Measurements from ENCODE around the gene NOS1AP. TPM values are rescaled to one million over a fixed set of nuclear protein-coding genes. Genes with fewer than 3 reads are reported as not detected.

The NOS1AP gene
- total RNA-seq (2014; rRNA removed) (1.6 and 2.6 TPM in 2 replicates), Bru-seq, nascent RNA (percentile 56 among the genes with signal in this experiment), BruChase-seq, experiment 1, labeled RNA remaining after a 6-hour chase (percentile 45 among the genes with signal in this experiment), BruChase-seq, experiment 2, labeled RNA remaining after a 2-hour chase (percentile 57 among the genes with signal in this experiment)
- long read RNA-seq, full-length matches to known transcripts: 2 of 7 reads
- long read RNA-seq, partial matches to known transcripts: 2 of 7 reads
- long read RNA-seq, other reads (novel, unspliced or antisense): 3 of 7 reads

GRCh38 chr1:162069334-162070093 lies at the start of gene NOS1AP:
Gene NOS1AP, plus strand, starts transcription at chr1:162069691. Its CDS starts 487 bp downstream, at chr1:162070178.
- H3K4me2 ChIP-seq (ENCODE audit: low read length): peak within 1 kb of the TSS; percentile 98
- H3K27me3 ChIP-seq (ENCODE audit: low read length): no peaks in the 10 kb centered on the region
- intact Hi-C loops (cut with micrococcal nuclease): loop anchor here (2.0 kb wide), 2 partner anchors 67 to 109 kb away; no protein-coding TSS in a partner anchor
- no peak within 1 kb of the TSS for H3K27ac ChIP-seq (ENCODE audit: low read length)
- ChIA-PET POLR2A (ENCODE audit: unreplicated experiment) (no interaction called here), CTCF (interaction anchor here (0.6 kb wide), 1 partner anchor 144 kb away, joined by 4 read pairs; no protein-coding TSS in a partner anchor)
- no peaks in the 10 kb centered on the region for H3K9me3 ChIP-seq (ENCODE audit: low read length)
- H2AFZ ChIP-seq (ENCODE audit: low read length): peak within 1 kb of the TSS; percentile 98
- ATAC-seq: peak; percentile 94
- TF ChIP-seq EZH2 (IDR thresholded peaks at IDR 0.05; ENCODE audit: low read length, unreplicated experiment): no peak
- peaks cover 19% of the 10 kb centered on the region for H3K4me1 ChIP-seq (ENCODE audit: insufficient read depth, low read length)
- H3K9ac ChIP-seq (ENCODE audit: low read length): peak within 1 kb of the TSS; percentile 62
- no peaks in the 10 kb centered on the region for H3F3A ChIP-seq (ENCODE audit: low read length, unreplicated experiment)
- no TSS peak for BruUV-seq (replicated peaks)
- H3K4me3 ChIP-seq (ENCODE audit: low read length): peak within 1 kb of the TSS; percentile 86
- peak; percentile 88 for DNase-seq
- H4K20me1 ChIP-seq (ENCODE audit: low read length): no peaks in the 10 kb centered on the region
- peaks cover 9% of the 10 kb centered on the region for H3K79me2 ChIP-seq (ENCODE audit: low read length)
- no peaks in the 10 kb centered on the region for H3K9me2 ChIP-seq (replicated peaks; ENCODE audit: low read length)
- peaks cover 2% of the 10 kb centered on the region; the same call in 1 of the 2 replicates for H3K36me3 ChIP-seq (ENCODE audit: low read depth, low read length)

GRCh38 chr1:162020150-162020549 lies 49.3 kb upstream of the NOS1AP start:
- TF ChIP-seq EZH2 (IDR thresholded peaks at IDR 0.05; ENCODE audit: low read length, unreplicated experiment): no peak
- no peak for TF ChIP-seq CTCF (conservative IDR thresholded peaks at IDR 0.05; ENCODE audit: low read depth, low read length)
- no peak for TF ChIP-seq EZH2phosphoT487 (IDR thresholded peaks at IDR 0.05; ENCODE audit: borderline replicate concordance, low read length)
- no peaks in the 10 kb centered on the region for H3K27me3 ChIP-seq (ENCODE audit: low read length)
- peak; percentile 35 for DNase-seq
- H3K4me3 ChIP-seq (ENCODE audit: low read length): no peak overlapping the region
- H3K27ac ChIP-seq (ENCODE audit: low read length): no peak overlapping the region
- H3K9me2 ChIP-seq (replicated peaks; ENCODE audit: low read length): no peaks in the 10 kb centered on the region
- no peaks in the 10 kb centered on the region for H3F3A ChIP-seq (ENCODE audit: low read length, unreplicated experiment)
- H3K4me1 ChIP-seq (ENCODE audit: insufficient read depth, low read length): peaks cover 36% of the 10 kb centered on the region
- no peaks in the 10 kb centered on the region for H4K20me1 ChIP-seq (ENCODE audit: low read length)
- no peak overlapping the region for H3K9ac ChIP-seq (ENCODE audit: low read length)
- no peaks in the 10 kb centered on the region for H3K36me3 ChIP-seq (ENCODE audit: low read depth, low read length)
- no peak overlapping the region for H3K4me2 ChIP-seq (ENCODE audit: low read length)
- no peak overlapping the region for H2AFZ ChIP-seq (ENCODE audit: low read length)
- BruUV-seq (replicated peaks): no TSS peak
- no peaks in the 10 kb centered on the region for H3K9me3 ChIP-seq (ENCODE audit: low read length)
- POLR2A ChIA-PET (ENCODE audit: unreplicated experiment): no interaction called here
- no peak for ATAC-seq
- intact Hi-C loops (cut with micrococcal nuclease): loop anchor here (5.0 kb wide), 2 partner anchors 108 to 133 kb away; no protein-coding TSS in a partner anchor
- H3K79me2 ChIP-seq (ENCODE audit: low read length): no peaks in the 10 kb centered on the region
- CTCF ChIA-PET: no interaction called here

- Histone ChIP-seq H3K9me2 (replicated peaks; ENCODE audit: low read length) (no peaks in the 10 kb centered on the region), H3F3A (ENCODE audit: low read length, unreplicated experiment) (no peaks in the 10 kb centered on the region), H3K9ac (ENCODE audit: low read length) (no peak overlapping the region), H3K4me2 (ENCODE audit: low read length) (no peak overlapping the region), H3K36me3 (ENCODE audit: low read depth, low read length) (no peaks in the 10 kb centered on the region), H2AFZ (ENCODE audit: low read length) (no peak overlapping the region), H3K27me3 (ENCODE audit: low read length) (no peaks in the 10 kb centered on the region), H3K79me2 (ENCODE audit: low read length) (no peaks in the 10 kb centered on the region), H4K20me1 (ENCODE audit: low read length) (no peaks in the 10 kb centered on the region), H3K9me3 (ENCODE audit: low read length) (no peaks in the 10 kb centered on the region), H3K27ac (ENCODE audit: low read length) (no peak overlapping the region), H3K4me1 (ENCODE audit: insufficient read depth, low read length) (peaks cover 36% of the 10 kb centered on the region), H3K4me3 (ENCODE audit: low read length) (no peak overlapping the region)
- TF ChIP-seq CTCF (conservative IDR thresholded peaks at IDR 0.05; ENCODE audit: low read depth, low read length): no peak
- no peak for TF ChIP-seq EZH2phosphoT487 (IDR thresholded peaks at IDR 0.05; ENCODE audit: borderline replicate concordance, low read length)
- no peak for TF ChIP-seq EZH2 (IDR thresholded peaks at IDR 0.05; ENCODE audit: low read length, unreplicated experiment)
- CTCF ChIA-PET: interaction anchor here (0.5 to 1.0 kb wide), 3 partner anchors 13 to 229 kb away, joined by 3 to 4 read pairs (median 4); no protein-coding TSS in a partner anchor
- BruUV-seq (replicated peaks): no TSS peak
- POLR2A ChIA-PET (ENCODE audit: unreplicated experiment): interaction anchor here (0.7 kb wide), 1 partner anchor 228 kb away, joined by 3 read pairs; no protein-coding TSS in a partner anchor
- intact Hi-C loops (cut with micrococcal nuclease): loop anchor here (5.0 kb wide), 2 partner anchors 109 to 134 kb away; no protein-coding TSS in a partner anchor
- ATAC-seq (no peak), DNase-seq (no peak)
These were observed 48.4 kb upstream of the NOS1AP start for GRCh38 chr1:162021124-162021523.
